Loucy (cell line): ENCODE measurements around the gene SCGB2B2.

ENCODE experiments used
- H2AFZ ChIP-seq: fragments of 200-600 bp; sonication (generic); 2 replicates; pipeline ENCODE4 v1.6.0; 2016; ENCODE audit warnings: antibody characterized with exemption, mild to moderate bottlenecking, low read length, moderate library complexity
- H3F3A ChIP-seq: fragments of 200-600 bp; 2 replicates; pipeline ENCODE4 v1.6.0; 2016; ENCODE audit warnings: antibody characterized with exemption, low read depth, mild to moderate bottlenecking
- H3K27me3 ChIP-seq: fragments of 200-600 bp; sonication (generic); 2 replicates; pipeline ENCODE4 v1.6.1; 2014; ENCODE audit warnings: low read length, mild to moderate bottlenecking; ENCODE audit not compliant: insufficient read depth, poor library complexity, severe bottlenecking
- H3K36me3 ChIP-seq: fragments of 200-600 bp; sonication (generic); 2 replicates; pipeline ENCODE4 v1.6.1; 2016; ENCODE audit warnings: low read length; ENCODE audit not compliant: insufficient read depth
- H3K4me1 ChIP-seq: fragments of 200-600 bp; sonication (generic); 2 replicates; pipeline ENCODE4 v1.5.1; 2014; ENCODE audit warnings: low read length, mild to moderate bottlenecking; ENCODE audit not compliant: insufficient read depth, poor library complexity, severe bottlenecking
- H3K4me2 ChIP-seq: fragments of 200-600 bp; sonication (generic); 2 replicates; pipeline ENCODE4 v1.6.0; 2014; ENCODE audit warnings: antibody characterized with exemption, low read length, low read depth, mild to moderate bottlenecking; ENCODE audit not compliant: poor library complexity, severe bottlenecking
- H3K4me3 ChIP-seq: fragments of 200-600 bp; sonication (generic); 2 replicates; pipeline ENCODE4 v1.5.1; 2014; ENCODE audit warnings: low read length, mild to moderate bottlenecking, mixed read lengths; ENCODE audit not compliant: poor library complexity, severe bottlenecking
- H3K79me2 ChIP-seq: fragments of 200-600 bp; sonication (generic); 2 replicates; pipeline ENCODE4 v1.6.1; 2014; ENCODE audit warnings: low read length; ENCODE audit not compliant: insufficient read depth
- H3K9ac ChIP-seq: fragments of 200-600 bp; sonication (generic); 2 replicates; pipeline ENCODE4 v1.6.0; 2014; ENCODE audit warnings: mild to moderate bottlenecking, low read depth, low read length, moderate library complexity; ENCODE audit not compliant: poor library complexity, severe bottlenecking
- H3K9me2 ChIP-seq: fragments of 200-600 bp; sonication (generic); replicated peaks from 2 replicates; pipeline ENCODE4 v1.6.1; 2016; ENCODE audit warnings: low read depth, low read length, mixed read lengths
- H3K9me3 ChIP-seq: fragments of 200-600 bp; sonication (generic); 2 replicates; pipeline ENCODE4 v1.6.1; 2014; ENCODE audit warnings: mild to moderate bottlenecking, antibody characterized with exemption, low read length, low read depth; ENCODE audit not compliant: insufficient read depth
- H4K20me1 ChIP-seq: fragments of 200-600 bp; sonication (generic); 2 replicates; pipeline ENCODE4 v1.6.0; 2014; ENCODE audit warnings: antibody characterized with exemption, low read length, mild to moderate bottlenecking; ENCODE audit not compliant: insufficient read depth, poor library complexity, severe bottlenecking
- EZH2phosphoT487 ChIP-seq: fragments of 200-600 bp; IDR thresholded peaks from 2 replicates; pipeline ENCODE4 v1.6.1; 2018; ENCODE audit warnings: antibody characterized with exemption, mild to moderate bottlenecking, moderate library complexity, borderline replicate concordance
- TF ChIP-seq, protein P1 (sequence below): fragments of 200-600 bp; sonication (generic); conservative IDR thresholded peaks from 2 replicates; pipeline ENCODE4 v1.5.1; 2014; ENCODE audit warnings: mild to moderate bottlenecking, antibody characterized with exemption, low read length

The SCGB2B2 gene

DNA sequence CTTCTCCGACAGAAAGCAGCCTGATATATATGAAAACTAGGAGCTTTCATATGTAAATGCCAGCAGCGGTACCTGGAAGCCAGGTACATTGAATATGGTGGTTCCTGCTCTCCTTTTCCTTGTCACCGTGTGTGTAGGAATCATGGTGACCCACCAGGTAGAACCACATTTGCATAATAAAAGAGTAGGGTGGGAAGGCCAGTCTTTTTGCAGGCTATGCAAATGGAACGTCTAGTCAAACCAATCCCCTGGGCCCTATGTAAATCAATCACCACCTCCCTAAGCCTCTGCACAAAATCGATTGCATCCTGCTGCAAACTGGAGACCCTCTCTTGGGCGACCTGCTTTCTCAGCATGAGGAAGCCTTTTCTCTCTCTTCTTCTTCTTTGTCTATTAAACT is 34.9 kb upstream of the SCGB2B2 start:
- H3K4me2 ChIP-seq, result no peak overlapping the region
- no peaks in the 10 kb centered on the region for H3K79me2 ChIP-seq
- H3F3A ChIP-seq, result no peaks in the 10 kb centered on the region
- no peak overlapping the region for H3K4me3 ChIP-seq
- H3K36me3 ChIP-seq, result no peaks in the 10 kb centered on the region
- TF ChIP-seq EZH2phosphoT487, result no peak
- TF ChIP-seq, protein P1, sequence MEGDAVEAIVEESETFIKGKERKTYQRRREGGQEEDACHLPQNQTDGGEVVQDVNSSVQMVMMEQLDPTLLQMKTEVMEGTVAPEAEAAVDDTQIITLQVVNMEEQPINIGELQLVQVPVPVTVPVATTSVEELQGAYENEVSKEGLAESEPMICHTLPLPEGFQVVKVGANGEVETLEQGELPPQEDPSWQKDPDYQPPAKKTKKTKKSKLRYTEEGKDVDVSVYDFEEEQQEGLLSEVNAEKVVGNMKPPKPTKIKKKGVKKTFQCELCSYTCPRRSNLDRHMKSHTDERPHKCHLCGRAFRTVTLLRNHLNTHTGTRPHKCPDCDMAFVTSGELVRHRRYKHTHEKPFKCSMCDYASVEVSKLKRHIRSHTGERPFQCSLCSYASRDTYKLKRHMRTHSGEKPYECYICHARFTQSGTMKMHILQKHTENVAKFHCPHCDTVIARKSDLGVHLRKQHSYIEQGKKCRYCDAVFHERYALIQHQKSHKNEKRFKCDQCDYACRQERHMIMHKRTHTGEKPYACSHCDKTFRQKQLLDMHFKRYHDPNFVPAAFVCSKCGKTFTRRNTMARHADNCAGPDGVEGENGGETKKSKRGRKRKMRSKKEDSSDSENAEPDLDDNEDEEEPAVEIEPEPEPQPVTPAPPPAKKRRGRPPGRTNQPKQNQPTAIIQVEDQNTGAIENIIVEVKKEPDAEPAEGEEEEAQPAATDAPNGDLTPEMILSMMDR, result no peak
- no peaks in the 10 kb centered on the region for H3K4me1 ChIP-seq
- H3K9me3 ChIP-seq, result peaks cover 6% of the 10 kb centered on the region; the same call in 1 of the 2 replicates
- H4K20me1 ChIP-seq, result no peaks in the 10 kb centered on the region
- H3K9ac ChIP-seq, result no peak overlapping the region
- H2AFZ ChIP-seq, result no peak overlapping the region
- no peaks in the 10 kb centered on the region for H3K27me3 ChIP-seq
- no peaks in the 10 kb centered on the region for H3K9me2 ChIP-seq

DNA sequence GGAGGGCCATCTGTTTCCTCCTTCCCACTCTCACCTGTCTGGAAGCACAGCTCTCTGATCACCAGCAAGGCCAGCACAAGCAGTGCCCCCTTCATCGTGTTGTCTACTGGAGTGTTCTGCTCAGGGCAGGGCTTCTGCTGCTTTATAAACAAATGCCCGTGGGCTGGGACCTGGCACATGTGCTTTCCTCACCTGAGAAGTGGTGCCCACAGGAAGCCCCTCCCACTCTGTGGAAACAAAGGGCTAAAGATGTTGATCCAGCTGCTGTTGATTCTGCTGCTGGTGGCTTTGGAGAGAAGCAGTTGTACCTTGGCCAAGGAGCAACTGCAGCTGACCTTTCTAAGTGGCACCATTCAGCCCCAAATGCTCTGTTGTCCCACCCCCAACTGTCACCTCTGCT is 30.7 kb upstream of the SCGB2B2 start:
- Histone ChIP-seq H3K9me3 (no peaks in the 10 kb centered on the region), H3K4me1 (no peaks in the 10 kb centered on the region), H3K27me3 (no peaks in the 10 kb centered on the region), H3K9ac (no peak overlapping the region), H3K4me3 (no peak overlapping the region), H3K9me2 (no peaks in the 10 kb centered on the region), H3K36me3 (no peaks in the 10 kb centered on the region), H3K4me2 (no peak overlapping the region), H4K20me1 (no peaks in the 10 kb centered on the region), H2AFZ (no peak overlapping the region), H3K79me2 (no peaks in the 10 kb centered on the region), H3F3A (no peaks in the 10 kb centered on the region)
- TF ChIP-seq EZH2phosphoT487, result no peak
- TF ChIP-seq, protein P1, result no peak

DNA sequence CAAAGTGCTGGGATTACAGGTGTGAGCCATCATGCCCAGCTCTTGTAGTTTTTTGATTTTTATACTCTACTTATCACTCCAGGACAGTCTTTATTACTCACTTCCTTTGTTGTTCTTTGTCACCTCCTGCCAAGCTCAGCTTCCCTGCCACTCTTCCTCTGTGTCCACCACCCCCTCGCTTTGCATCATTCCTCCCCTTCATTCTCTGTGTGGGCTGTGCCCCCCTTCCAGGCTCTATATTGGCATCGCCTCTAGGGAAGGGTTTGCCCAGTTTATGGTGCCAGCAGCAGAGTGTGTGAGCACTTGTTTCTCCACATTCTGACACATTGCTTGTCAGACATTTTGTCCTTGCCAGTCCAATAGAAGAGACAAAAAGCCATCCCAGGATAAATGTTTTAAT is 15.6 kb upstream of the SCGB2B2 start:
- no peak overlapping the region for H3K4me2 ChIP-seq
- no peaks in the 10 kb centered on the region for H3K9me2 ChIP-seq
- TF ChIP-seq EZH2phosphoT487, result no peak
- TF ChIP-seq, protein P1, result no peak
- no peaks in the 10 kb centered on the region for H3K79me2 ChIP-seq
- H3K4me3 ChIP-seq, result no peak overlapping the region
- no peaks in the 10 kb centered on the region for H3K36me3 ChIP-seq
- H3K4me1 ChIP-seq, result no peaks in the 10 kb centered on the region
- no peak overlapping the region for H2AFZ ChIP-seq
- no peaks in the 10 kb centered on the region for H3K27me3 ChIP-seq
- no peaks in the 10 kb centered on the region for H3K9me3 ChIP-seq
- no peaks in the 10 kb centered on the region for H4K20me1 ChIP-seq
- no peaks in the 10 kb centered on the region for H3F3A ChIP-seq
- no peak overlapping the region for H3K9ac ChIP-seq
